Panc1 (cell line): ENCODE results near the gene ATCAY. TPM values are rescaled to one million over a fixed set of nuclear protein-coding genes. Genes with fewer than 3 reads are reported as not detected.

Experiments
- ATAC-seq: fragments of 200-7000 bp; cut with Tn5 transposase; 2 replicates; pipeline ENCODE4 v1.9.1; 2020; ENCODE audit warnings: mild to moderate bottlenecking, moderate library complexity
- BruUV-seq: library from RNA; stranded (reverse); fragments of 400-500 nt; replicated peaks from 2 replicates; lab custom pipeline; 2021; lab: Mats Ljungman, UMichigan
- CTCF ChIA-PET: fragments of 300-600 bp; sonication (Branson Sonifier 250); formaldehyde crosslinking; loops from one replicate; lab custom pipeline; 2022; ENCODE audit warnings: antibody characterized with exemption; lab: Charles Lee
- POLR2A ChIA-PET: fragments of 300-600 bp; sonication (Branson Sonifier 250); formaldehyde crosslinking; loops from one replicate; lab custom pipeline; 2022; ENCODE audit warnings: antibody characterized with exemption; lab: Charles Lee
- DNase-seq: peaks from one replicate; pipeline ENCODE4 v3.0.0-alpha.2; 2010; ENCODE audit warnings: low read depth, low spot score
- H3K27ac ChIP-seq: 2 replicates; pipeline ENCODE4 v1.5.1; 2011; ENCODE audit warnings: mild to moderate bottlenecking, low read length, inconsistent platforms
- H3K27me3 ChIP-seq: fragments of 200-500 bp; sonication (Bioruptor generic); 2 replicates; pipeline ENCODE4 v1.6.0; 2014; ENCODE audit warnings: low read length, inconsistent platforms; ENCODE audit not compliant: control insufficient read depth, insufficient read depth
- H3K36me3 ChIP-seq: fragments of 200-500 bp; sonication (Bioruptor generic); 2 replicates; pipeline ENCODE4 v1.5.1; 2014; ENCODE audit warnings: inconsistent platforms, mild to moderate bottlenecking, low read length, moderate library complexity; ENCODE audit not compliant: control insufficient read depth, insufficient read depth
- H3K4me1 ChIP-seq: 2 replicates; pipeline ENCODE4 v1.5.1; 2011; ENCODE audit warnings: inconsistent platforms, mild to moderate bottlenecking, low read length, moderate library complexity; ENCODE audit not compliant: control insufficient read depth, insufficient read depth
- H3K4me3 ChIP-seq, 2 experiments: 2 replicates each; pipeline ENCODE4 v1.5.1; 2011 to 2012; ENCODE audit warnings: low read depth in 2 of 2, low read length in 2 of 2, mild to moderate bottlenecking in 2 of 2, inconsistent platforms in 1 of 2, moderate library complexity in 1 of 2
- H3K9me3 ChIP-seq: fragments of 200-500 bp; sonication (Bioruptor generic); 2 replicates; pipeline ENCODE4 v1.5.1; 2014; ENCODE audit warnings: low read depth, mild to moderate bottlenecking, inconsistent platforms, low read length, moderate library complexity; ENCODE audit not compliant: control insufficient read depth, insufficient read depth
- POLR2AphosphoS5 ChIP-seq: IDR thresholded peaks from 2 replicates; pipeline ENCODE4 v1.6.1; 2012; ENCODE audit warnings: mild to moderate bottlenecking, low read depth, low read length, moderate library complexity
- SIN3A ChIP-seq: IDR thresholded peaks from 2 replicates; pipeline ENCODE4 v1.6.1; 2012; ENCODE audit warnings: low read depth, mild to moderate bottlenecking, low read length, moderate library complexity, borderline replicate concordance; ENCODE audit not compliant: insufficient read depth
- TCF7L2 ChIP-seq: IDR thresholded peaks from 2 replicates; pipeline ENCODE4 v1.6.1; 2011; ENCODE audit warnings: mild to moderate bottlenecking, low read depth, low read length, inconsistent platforms
- in situ Hi-C: cut with HindIII; loops from 2 replicates; pipeline ENCODE4 v1.10.0; 2016; ENCODE audit warnings: low sequenced_read_pairs, low pct_unique_long_range_greater_than_20kb
- intact Hi-C: fragments of 100-400 bp; cut with micrococcal nuclease; formaldehyde crosslinking; loops from one replicate; pipeline ENCODE4 v1.10.0; 2022; ENCODE audit not compliant: unreplicated experiment
- total RNA-seq: library from RNA; stranded (reverse); gene quantifications from one replicate; pipeline ENCODE4 v1.2.1, GENCODE V29; 2021; ENCODE audit not compliant: unreplicated experiment
- TF ChIP-seq, protein P1 (sequence below): fragments of 450-650 bp; IDR thresholded peaks from 2 replicates; pipeline ENCODE4 v1.5.1; 2017; ENCODE audit warnings: mild to moderate bottlenecking
- TF ChIP-seq, protein P2 (sequence below), 2 experiments: IDR thresholded peaks; 2 replicates each; pipeline ENCODE4 v1.6.1; 2011 to 2012; ENCODE audit warnings: low read depth in 2 of 2, control low read depth in 1 of 2, low read length in 1 of 2, mild to moderate bottlenecking in 1 of 2, moderate library complexity in 1 of 2; ENCODE audit not compliant: insufficient read depth in 1 of 2

The ATCAY gene
- total RNA-seq, 1 experiment from 2014 or later: 0.15 TPM

DNA sequence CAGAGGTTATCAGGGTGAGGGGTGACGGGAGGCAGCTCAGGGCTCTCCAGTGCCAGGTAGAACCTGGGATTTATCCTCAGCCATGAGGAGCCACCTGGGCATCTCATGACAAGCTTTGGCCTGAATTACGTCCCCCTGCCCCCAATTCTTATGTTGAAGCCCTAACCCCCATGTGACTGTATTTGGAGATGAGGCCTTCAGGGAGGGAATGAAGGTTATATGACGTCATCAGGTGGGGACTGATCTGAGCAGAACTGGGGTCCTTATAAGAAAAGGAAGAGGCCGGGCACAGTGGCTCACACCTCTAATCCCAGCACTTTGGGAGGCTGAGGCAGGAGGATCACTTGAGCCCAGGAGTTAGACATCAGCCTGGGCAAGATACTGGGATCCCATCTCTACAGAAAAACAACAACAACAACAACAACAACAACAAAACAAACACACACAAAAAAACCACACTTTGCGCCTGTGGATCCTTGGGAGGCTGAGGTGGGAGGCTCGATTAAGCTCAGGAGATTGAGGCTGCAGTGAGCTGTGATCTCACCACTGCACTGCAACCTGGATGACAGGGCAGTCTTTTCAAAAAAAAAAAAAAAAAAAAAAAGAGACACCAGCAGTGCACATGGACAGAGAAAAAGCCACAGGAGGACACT lies 30.0 kb upstream of the ATCAY start:
- in situ Hi-C loops (no loop called here), intact Hi-C loops (no loop called here)
- POLR2A ChIA-PET: no interaction called here
- CTCF ChIA-PET: interaction anchor here (1.2 kb wide), 1 partner anchor 13 kb away, joined by 3 read pairs; no protein-coding TSS in a partner anchor
- H3K27me3 ChIP-seq: no peaks in the 10 kb centered on the region
- H3K9me3 ChIP-seq: peaks cover 4% of the 10 kb centered on the region; the same call in 1 of the 2 replicates
- no peaks in the 10 kb centered on the region for H3K4me1 ChIP-seq
- H3K4me3 ChIP-seq: no peak overlapping the region
- no peak for TF ChIP-seq POLR2AphosphoS5
- TF ChIP-seq TCF7L2: no peak
- TF ChIP-seq SIN3A: no peak
- TF ChIP-seq, protein P1, sequence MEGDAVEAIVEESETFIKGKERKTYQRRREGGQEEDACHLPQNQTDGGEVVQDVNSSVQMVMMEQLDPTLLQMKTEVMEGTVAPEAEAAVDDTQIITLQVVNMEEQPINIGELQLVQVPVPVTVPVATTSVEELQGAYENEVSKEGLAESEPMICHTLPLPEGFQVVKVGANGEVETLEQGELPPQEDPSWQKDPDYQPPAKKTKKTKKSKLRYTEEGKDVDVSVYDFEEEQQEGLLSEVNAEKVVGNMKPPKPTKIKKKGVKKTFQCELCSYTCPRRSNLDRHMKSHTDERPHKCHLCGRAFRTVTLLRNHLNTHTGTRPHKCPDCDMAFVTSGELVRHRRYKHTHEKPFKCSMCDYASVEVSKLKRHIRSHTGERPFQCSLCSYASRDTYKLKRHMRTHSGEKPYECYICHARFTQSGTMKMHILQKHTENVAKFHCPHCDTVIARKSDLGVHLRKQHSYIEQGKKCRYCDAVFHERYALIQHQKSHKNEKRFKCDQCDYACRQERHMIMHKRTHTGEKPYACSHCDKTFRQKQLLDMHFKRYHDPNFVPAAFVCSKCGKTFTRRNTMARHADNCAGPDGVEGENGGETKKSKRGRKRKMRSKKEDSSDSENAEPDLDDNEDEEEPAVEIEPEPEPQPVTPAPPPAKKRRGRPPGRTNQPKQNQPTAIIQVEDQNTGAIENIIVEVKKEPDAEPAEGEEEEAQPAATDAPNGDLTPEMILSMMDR: no peak
- TF ChIP-seq, protein P2, sequence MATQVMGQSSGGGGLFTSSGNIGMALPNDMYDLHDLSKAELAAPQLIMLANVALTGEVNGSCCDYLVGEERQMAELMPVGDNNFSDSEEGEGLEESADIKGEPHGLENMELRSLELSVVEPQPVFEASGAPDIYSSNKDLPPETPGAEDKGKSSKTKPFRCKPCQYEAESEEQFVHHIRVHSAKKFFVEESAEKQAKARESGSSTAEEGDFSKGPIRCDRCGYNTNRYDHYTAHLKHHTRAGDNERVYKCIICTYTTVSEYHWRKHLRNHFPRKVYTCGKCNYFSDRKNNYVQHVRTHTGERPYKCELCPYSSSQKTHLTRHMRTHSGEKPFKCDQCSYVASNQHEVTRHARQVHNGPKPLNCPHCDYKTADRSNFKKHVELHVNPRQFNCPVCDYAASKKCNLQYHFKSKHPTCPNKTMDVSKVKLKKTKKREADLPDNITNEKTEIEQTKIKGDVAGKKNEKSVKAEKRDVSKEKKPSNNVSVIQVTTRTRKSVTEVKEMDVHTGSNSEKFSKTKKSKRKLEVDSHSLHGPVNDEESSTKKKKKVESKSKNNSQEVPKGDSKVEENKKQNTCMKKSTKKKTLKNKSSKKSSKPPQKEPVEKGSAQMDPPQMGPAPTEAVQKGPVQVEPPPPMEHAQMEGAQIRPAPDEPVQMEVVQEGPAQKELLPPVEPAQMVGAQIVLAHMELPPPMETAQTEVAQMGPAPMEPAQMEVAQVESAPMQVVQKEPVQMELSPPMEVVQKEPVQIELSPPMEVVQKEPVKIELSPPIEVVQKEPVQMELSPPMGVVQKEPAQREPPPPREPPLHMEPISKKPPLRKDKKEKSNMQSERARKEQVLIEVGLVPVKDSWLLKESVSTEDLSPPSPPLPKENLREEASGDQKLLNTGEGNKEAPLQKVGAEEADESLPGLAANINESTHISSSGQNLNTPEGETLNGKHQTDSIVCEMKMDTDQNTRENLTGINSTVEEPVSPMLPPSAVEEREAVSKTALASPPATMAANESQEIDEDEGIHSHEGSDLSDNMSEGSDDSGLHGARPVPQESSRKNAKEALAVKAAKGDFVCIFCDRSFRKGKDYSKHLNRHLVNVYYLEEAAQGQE (IDR thresholded peaks at IDR 0.05; ENCODE audit: insufficient read depth in 1 of 2, low read depth in 2 of 2, low read length in 1 of 2): no peak
- no TSS peak for BruUV-seq
- H3K27ac ChIP-seq: no peak overlapping the region
- no peaks in the 10 kb centered on the region for H3K36me3 ChIP-seq
- no peak for ATAC-seq
- DNase-seq: no peak

DNA sequence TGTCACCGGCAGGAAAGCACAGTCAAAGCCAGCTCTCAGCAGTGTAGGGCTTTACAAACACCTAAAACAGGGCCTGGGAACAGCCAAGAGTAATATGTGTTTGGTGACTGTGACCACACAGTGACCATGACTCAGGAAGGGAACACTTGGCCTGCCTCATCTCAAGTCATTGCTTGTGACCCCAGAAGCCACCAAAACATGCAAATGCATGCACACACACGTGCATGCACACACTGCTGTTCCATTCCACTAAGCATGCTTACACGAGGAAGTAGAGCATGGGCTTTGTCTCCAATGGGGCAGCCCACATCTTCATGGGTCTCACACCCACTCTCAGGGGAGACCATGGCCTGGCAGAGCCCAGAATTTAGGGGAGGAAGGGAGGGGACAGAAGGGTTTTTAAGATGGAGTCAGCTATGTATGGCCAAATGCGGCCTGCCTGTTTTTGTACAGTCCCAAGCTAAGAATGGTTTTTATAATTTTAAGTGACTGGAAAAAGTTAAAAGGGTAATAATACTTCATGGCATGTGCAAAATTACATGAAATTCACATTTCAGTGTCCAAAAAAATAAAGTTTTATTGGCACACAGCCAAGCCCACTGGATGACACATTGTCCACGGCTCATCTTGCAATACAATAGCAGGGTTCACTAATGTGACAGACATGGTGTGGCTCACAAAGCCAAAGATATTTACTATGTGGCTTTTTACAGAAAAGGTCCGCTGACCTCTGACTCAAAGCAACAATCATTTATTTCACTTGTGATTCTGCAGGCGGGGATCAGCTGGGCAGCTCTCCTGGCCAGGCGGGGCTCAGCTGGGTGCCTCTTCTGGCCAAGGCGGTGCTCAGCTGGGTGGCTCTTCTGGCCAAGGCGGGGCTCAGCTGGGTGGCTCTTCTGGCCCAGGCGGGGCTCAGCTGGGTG lies 29.0 kb upstream of the ATCAY start:
- no TSS peak for BruUV-seq
- Histone ChIP-seq H3K4me1 (no peaks in the 10 kb centered on the region), H3K4me3 (no peak overlapping the region), H3K27me3 (no peaks in the 10 kb centered on the region), H3K9me3 (peaks cover 4% of the 10 kb centered on the region; the same call in 1 of the 2 replicates), H3K36me3 (no peaks in the 10 kb centered on the region), H3K27ac (no peak overlapping the region)
- DNase-seq: no peak
- TF ChIP-seq, protein P1: no peak
- TF ChIP-seq SIN3A: no peak
- TF ChIP-seq POLR2AphosphoS5: no peak
- TF ChIP-seq, protein P2 (IDR thresholded peaks at IDR 0.05; ENCODE audit: insufficient read depth in 1 of 2, low read depth in 2 of 2, low read length in 1 of 2): no peak
- TF ChIP-seq TCF7L2: no peak
- intact Hi-C loops (no loop called here), in situ Hi-C loops (no loop called here)
- POLR2A ChIA-PET: no interaction called here
- ATAC-seq: no peak
- CTCF ChIA-PET: no interaction called here
